Liver (tissue), 3 donors: ENCODE results near the gene RAB35.

Experiments
- EGR1 ChIP-seq, 2 donors: IDR thresholded peaks; 2 replicates each; pipeline ENCODE4 v1.6.1; 2016 to 2018; ENCODE audit warnings: antibody characterized with exemption in 2 of 2, low read depth in 2 of 2
- GABPA ChIP-seq, 2 donors: IDR thresholded peaks in 1 of 2; conservative IDR thresholded peaks in 1 of 2; 2 replicates each; pipeline ENCODE4 v1.6.1; 2016; ENCODE audit warnings: antibody characterized with exemption in 2 of 2, mild to moderate bottlenecking in 1 of 2, moderate library complexity in 1 of 2
- JUND ChIP-seq, 2 donors: IDR thresholded peaks; 2 replicates each; pipeline ENCODE4 v1.6.1; 2016; ENCODE audit warnings: antibody characterized with exemption in 2 of 2
- NR2F2 ChIP-seq: IDR thresholded peaks from 2 replicates; pipeline ENCODE4 v1.6.1; 2016; ENCODE audit warnings: antibody characterized with exemption
- RAD21 ChIP-seq, 2 donors: IDR thresholded peaks; 2 replicates each; pipeline ENCODE4 v1.6.1; 2016; ENCODE audit warnings: antibody characterized with exemption in 2 of 2, mild to moderate bottlenecking in 2 of 2
- SP1 ChIP-seq: IDR thresholded peaks from 2 replicates; pipeline ENCODE4 v1.6.1; 2018; ENCODE audit warnings: antibody characterized with exemption, mild to moderate bottlenecking
- TAF1 ChIP-seq: conservative IDR thresholded peaks from 2 replicates; pipeline ENCODE4 v1.6.1; 2016; ENCODE audit warnings: antibody characterized with exemption, mild to moderate bottlenecking
- YY1 ChIP-seq: IDR thresholded peaks from 2 replicates; pipeline ENCODE4 v1.6.1; 2016; ENCODE audit warnings: antibody characterized with exemption, mild to moderate bottlenecking
- TF ChIP-seq, protein P1 (sequence below): fragments of 150-350 bp; IDR thresholded peaks from 2 replicates; pipeline ENCODE4 v1.5.1; 2017; ENCODE audit warnings: improper control_type of control experiment, low read depth, low read length; ENCODE audit not compliant: missing input control
- TF ChIP-seq, protein P2 (sequence below): IDR thresholded peaks from 2 replicates; pipeline ENCODE4 v1.6.1; 2016; ENCODE audit warnings: antibody characterized with exemption
- donor health status: healthy.
- donor health status: healthy.

DNA sequence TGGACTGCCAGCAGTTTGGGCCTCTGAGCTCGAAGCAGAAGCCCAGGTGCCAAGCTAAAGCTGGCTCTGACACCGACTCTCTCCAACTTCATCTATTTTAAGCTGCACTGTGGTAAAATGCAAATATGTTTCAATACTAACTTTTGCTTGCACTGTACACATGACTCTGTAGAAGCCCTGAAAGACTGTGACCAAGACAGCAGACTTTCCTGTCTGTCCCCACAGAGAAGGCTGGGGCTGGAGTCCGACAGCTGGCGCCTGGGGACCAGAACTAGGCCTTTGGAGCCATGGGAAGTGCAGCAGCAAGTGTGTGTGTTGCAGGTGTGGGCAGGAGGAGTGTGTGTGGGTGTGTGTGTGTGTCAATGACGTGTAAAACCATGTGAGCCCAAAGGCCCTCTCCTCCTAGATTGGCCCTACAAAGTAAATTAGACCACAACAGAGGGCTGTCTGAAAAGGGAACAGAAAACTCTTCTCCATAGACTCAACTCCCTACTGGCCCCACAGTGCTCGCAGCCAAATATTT lies 16.4 kb upstream of the RAB35 start:
- TF ChIP-seq, protein P1, sequence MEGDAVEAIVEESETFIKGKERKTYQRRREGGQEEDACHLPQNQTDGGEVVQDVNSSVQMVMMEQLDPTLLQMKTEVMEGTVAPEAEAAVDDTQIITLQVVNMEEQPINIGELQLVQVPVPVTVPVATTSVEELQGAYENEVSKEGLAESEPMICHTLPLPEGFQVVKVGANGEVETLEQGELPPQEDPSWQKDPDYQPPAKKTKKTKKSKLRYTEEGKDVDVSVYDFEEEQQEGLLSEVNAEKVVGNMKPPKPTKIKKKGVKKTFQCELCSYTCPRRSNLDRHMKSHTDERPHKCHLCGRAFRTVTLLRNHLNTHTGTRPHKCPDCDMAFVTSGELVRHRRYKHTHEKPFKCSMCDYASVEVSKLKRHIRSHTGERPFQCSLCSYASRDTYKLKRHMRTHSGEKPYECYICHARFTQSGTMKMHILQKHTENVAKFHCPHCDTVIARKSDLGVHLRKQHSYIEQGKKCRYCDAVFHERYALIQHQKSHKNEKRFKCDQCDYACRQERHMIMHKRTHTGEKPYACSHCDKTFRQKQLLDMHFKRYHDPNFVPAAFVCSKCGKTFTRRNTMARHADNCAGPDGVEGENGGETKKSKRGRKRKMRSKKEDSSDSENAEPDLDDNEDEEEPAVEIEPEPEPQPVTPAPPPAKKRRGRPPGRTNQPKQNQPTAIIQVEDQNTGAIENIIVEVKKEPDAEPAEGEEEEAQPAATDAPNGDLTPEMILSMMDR: no peak
- TF ChIP-seq EGR1 (IDR thresholded peaks at IDR 0.05; ENCODE audit: low read depth in 2 of 2) (no peak), JUND (IDR thresholded peaks at IDR 0.05) (no peak), TAF1 (no peak), GABPA (IDR thresholded peaks at IDR 0.05 in 1 of 2, conservative IDR thresholded peaks at IDR 0.05 in 1 of 2) (no peak), NR2F2 (no peak), RAD21 (IDR thresholded peaks at IDR 0.05) (no peak), YY1 (no peak), SP1 (no peak)
- TF ChIP-seq, protein P2, sequence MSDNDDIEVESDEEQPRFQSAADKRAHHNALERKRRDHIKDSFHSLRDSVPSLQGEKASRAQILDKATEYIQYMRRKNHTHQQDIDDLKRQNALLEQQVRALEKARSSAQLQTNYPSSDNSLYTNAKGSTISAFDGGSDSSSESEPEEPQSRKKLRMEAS: no peak
